ENCODE data around the gene THEMIS2. TPM values are rescaled to one million over a fixed set of nuclear protein-coding genes. Genes with fewer than 3 reads are reported as not detected.

The THEMIS2 gene
- total RNA-seq, 1 experiment from 2014 or later = 17.2 TPM

- TF ChIP-seq, protein P1, sequence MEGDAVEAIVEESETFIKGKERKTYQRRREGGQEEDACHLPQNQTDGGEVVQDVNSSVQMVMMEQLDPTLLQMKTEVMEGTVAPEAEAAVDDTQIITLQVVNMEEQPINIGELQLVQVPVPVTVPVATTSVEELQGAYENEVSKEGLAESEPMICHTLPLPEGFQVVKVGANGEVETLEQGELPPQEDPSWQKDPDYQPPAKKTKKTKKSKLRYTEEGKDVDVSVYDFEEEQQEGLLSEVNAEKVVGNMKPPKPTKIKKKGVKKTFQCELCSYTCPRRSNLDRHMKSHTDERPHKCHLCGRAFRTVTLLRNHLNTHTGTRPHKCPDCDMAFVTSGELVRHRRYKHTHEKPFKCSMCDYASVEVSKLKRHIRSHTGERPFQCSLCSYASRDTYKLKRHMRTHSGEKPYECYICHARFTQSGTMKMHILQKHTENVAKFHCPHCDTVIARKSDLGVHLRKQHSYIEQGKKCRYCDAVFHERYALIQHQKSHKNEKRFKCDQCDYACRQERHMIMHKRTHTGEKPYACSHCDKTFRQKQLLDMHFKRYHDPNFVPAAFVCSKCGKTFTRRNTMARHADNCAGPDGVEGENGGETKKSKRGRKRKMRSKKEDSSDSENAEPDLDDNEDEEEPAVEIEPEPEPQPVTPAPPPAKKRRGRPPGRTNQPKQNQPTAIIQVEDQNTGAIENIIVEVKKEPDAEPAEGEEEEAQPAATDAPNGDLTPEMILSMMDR (conservative IDR thresholded peaks at IDR 0.05) = peak; percentile 45
- Histone ChIP-seq H2AFZ (ENCODE audit: low read length) (no peak within 1 kb of the TSS), H2BK5ac (ENCODE audit: insufficient read length, low read length) (no peak within 1 kb of the TSS), H2BK12ac (ENCODE audit: insufficient read length, low read depth, low read length) (peak within 1 kb of the TSS; percentile 37), H3K18ac (ENCODE audit: insufficient read length, low read depth, low read length) (peak within 1 kb of the TSS; percentile 43), H4K8ac (replicated peaks; ENCODE audit: insufficient read length, low read depth, low read length) (no peak within 1 kb of the TSS), H2BK120ac (ENCODE audit: low read depth, low read length, poor library complexity, severe bottlenecking) (no peak within 1 kb of the TSS), H2AK5ac (ENCODE audit: insufficient read length, low read length) (no peak within 1 kb of the TSS), H3K27me3 (ENCODE audit: insufficient read depth, low read length) (no peaks in the 10 kb centered on the region), H2BK20ac (ENCODE audit: low read depth, low read length, poor library complexity, severe bottlenecking) (no peak within 1 kb of the TSS), H3K79me2 (ENCODE audit: insufficient read depth, low read length) (peaks cover 2% of the 10 kb centered on the region; the same call in 1 of the 2 replicates), H3T11ph (ENCODE audit: low read length) (no peak within 1 kb of the TSS), H3K9me3 (ENCODE audit: control insufficient read depth, low read depth, low read length) (no peaks in the 10 kb centered on the region), H4K5ac (ENCODE audit: insufficient read length, low read depth, low read length) (no peak within 1 kb of the TSS), H3K4me2 (ENCODE audit: insufficient read depth, insufficient read length, low read length) (peak within 1 kb of the TSS; percentile 91), H3K14ac (ENCODE audit: insufficient read depth, low read length) (peak within 1 kb of the TSS; percentile 42), H3K23ac (ENCODE audit: insufficient read length, low read depth, low read length) (no peak within 1 kb of the TSS), H3K23me2 (ENCODE audit: insufficient read length, low read depth, low read length, poor library complexity, severe bottlenecking) (peaks cover 15% of the 10 kb centered on the region), H3K4me1 (ENCODE audit: insufficient read depth, low read length) (peaks cover 11% of the 10 kb centered on the region; the same call in 1 of the 2 replicates), H3K4ac (ENCODE audit: low read depth, low read length) (no peak within 1 kb of the TSS), H3K79me1 (ENCODE audit: insufficient read depth, low read depth, low read length, poor library complexity, severe bottlenecking) (no peaks in the 10 kb centered on the region), H3K27ac (ENCODE audit: insufficient read length, low read depth, low read length) (no peak within 1 kb of the TSS), H4K20me1 (ENCODE audit: control insufficient read depth, insufficient read depth, insufficient read length) (no peaks in the 10 kb centered on the region), H4K91ac (ENCODE audit: insufficient read length, low read depth, low read length) (no peak within 1 kb of the TSS), H3K9ac (ENCODE audit: extremely low read depth, insufficient read length, low read length) (peak within 1 kb of the TSS; percentile 81), H3K56ac (ENCODE audit: insufficient read length, low read depth, low read length) (no peak within 1 kb of the TSS), H2BK15ac (ENCODE audit: low read depth, low read length) (no peak within 1 kb of the TSS)
- Mint-ChIP-seq H3K4me1 (peaks cover 51 to 54% of the 10 kb centered on the region in 2 experiments), H3K27me3 (ENCODE audit: low read depth) (peaks cover 2% of the 10 kb centered on the region; the same call in 1 of the 2 replicates), H3K4me3 (peak within 1 kb of the TSS; percentile 86 to 91), H3K27ac (peak within 1 kb of the TSS; percentile 83 to 95 (median 94)), H3K36me3 (ENCODE audit: insufficient read depth in 1 of 3, low read depth in 3 of 3) (peaks cover 0 to 5% (median 4%) of the 10 kb centered on the region in 3 experiments; a peak in 4 of 7 replicates), H3K9me3 (no peaks in the 10 kb centered on the region; a peak in 1 of 5 replicates)
- WGBS (ENCODE audit: extremely low coverage, insufficient read length, low lambda C conversion rate) = no CpG with 5 or more reads among the region's 16 CpGs
- peak; percentile 96 for DNase-seq
These were observed 62.6 kb downstream of the THEMIS2 start, which contains the start of gene SMPDL3B for GRCh38 chr1:27934818-27935549. Gene SMPDL3B, plus strand, starts transcription at chr1:27935000. Its CDS starts 184 bp downstream, at chr1:27935184.

Measured in H9 (cell line).